22Rv1 (cell line): ENCODE measurements around the gene WDR17.
A peak's percentile ranks its signal among the peaks of the same experiment; 100 is the strongest.

Experiments
- H3K27ac ChIP-seq: fragments of 450-650 bp; 2 replicates; pipeline ENCODE4 v1.5.1; 2017
- ZFX ChIP-seq: fragments of 450-650 bp; IDR thresholded peaks from 2 replicates; pipeline ENCODE4 v1.6.1; 2017; ENCODE audit warnings: antibody characterized with exemption, borderline replicate concordance
- TF ChIP-seq, protein P1 (sequence below): fragments of 450-650 bp; IDR thresholded peaks from 2 replicates; pipeline ENCODE4 v1.5.1; 2017; ENCODE audit warnings: mild to moderate bottlenecking

Gene WDR17

GRCh38 chr4:176191974-176192373 lies 126.3 kb downstream of the WDR17 start:
- no peak overlapping the region for H3K27ac ChIP-seq
- TF ChIP-seq, protein P1, sequence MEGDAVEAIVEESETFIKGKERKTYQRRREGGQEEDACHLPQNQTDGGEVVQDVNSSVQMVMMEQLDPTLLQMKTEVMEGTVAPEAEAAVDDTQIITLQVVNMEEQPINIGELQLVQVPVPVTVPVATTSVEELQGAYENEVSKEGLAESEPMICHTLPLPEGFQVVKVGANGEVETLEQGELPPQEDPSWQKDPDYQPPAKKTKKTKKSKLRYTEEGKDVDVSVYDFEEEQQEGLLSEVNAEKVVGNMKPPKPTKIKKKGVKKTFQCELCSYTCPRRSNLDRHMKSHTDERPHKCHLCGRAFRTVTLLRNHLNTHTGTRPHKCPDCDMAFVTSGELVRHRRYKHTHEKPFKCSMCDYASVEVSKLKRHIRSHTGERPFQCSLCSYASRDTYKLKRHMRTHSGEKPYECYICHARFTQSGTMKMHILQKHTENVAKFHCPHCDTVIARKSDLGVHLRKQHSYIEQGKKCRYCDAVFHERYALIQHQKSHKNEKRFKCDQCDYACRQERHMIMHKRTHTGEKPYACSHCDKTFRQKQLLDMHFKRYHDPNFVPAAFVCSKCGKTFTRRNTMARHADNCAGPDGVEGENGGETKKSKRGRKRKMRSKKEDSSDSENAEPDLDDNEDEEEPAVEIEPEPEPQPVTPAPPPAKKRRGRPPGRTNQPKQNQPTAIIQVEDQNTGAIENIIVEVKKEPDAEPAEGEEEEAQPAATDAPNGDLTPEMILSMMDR, result peak; percentile 21; the same call in 1 of the 2 replicates
- no peak for TF ChIP-seq ZFX

GRCh38 chr4:176193126-176193525 lies 127.5 kb downstream of the WDR17 start:
- H3K27ac ChIP-seq, result no peak overlapping the region
- TF ChIP-seq, protein P1, result no peak
- no peak for TF ChIP-seq ZFX

DNA sequence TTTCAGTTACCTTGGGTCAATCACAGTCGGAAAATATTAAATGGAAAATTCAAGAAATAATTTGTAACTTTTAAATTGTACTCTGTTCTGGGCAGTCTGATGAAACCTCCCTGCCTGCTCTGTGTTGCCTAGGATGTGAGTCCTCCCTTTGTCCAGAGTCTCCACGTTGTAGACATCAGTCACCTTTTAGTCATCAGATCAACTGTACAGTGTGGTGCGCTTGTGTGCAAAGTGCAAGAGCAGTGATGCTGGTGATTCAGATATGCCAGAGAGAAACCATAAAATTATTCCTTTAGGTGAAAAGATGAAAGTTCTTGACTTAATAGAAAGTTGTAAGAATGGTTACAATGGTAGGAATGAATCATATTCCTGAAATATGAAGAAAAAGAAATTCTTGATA lies 128.3 kb downstream of the WDR17 start:
- no peak overlapping the region for H3K27ac ChIP-seq
- TF ChIP-seq, protein P1, result no peak
- no peak for TF ChIP-seq ZFX

GRCh38 chr4:176195184-176195978 lies 129.7 kb downstream of the WDR17 start, which contains the start of gene SPATA4:
Gene SPATA4, minus strand, starts transcription at chr4:176195585. Its CDS starts 23 bp downstream, at chr4:176195562.
- no peak for TF ChIP-seq ZFX
- TF ChIP-seq, protein P1, result no peak
- H3K27ac ChIP-seq, result peak within 1 kb of the TSS; percentile 43

GRCh38 chr4:176198316-176198903 lies 132.8 kb downstream of the WDR17 start:
- H3K27ac ChIP-seq, result no peak overlapping the region
- TF ChIP-seq ZFX, result no peak
- TF ChIP-seq, protein P1, result no peak

GRCh38 chr4:176205299-176205698 lies 139.7 kb downstream of the WDR17 start:
- H3K27ac ChIP-seq, result no peak overlapping the region
- no peak for TF ChIP-seq ZFX
- TF ChIP-seq, protein P1, result no peak

DNA sequence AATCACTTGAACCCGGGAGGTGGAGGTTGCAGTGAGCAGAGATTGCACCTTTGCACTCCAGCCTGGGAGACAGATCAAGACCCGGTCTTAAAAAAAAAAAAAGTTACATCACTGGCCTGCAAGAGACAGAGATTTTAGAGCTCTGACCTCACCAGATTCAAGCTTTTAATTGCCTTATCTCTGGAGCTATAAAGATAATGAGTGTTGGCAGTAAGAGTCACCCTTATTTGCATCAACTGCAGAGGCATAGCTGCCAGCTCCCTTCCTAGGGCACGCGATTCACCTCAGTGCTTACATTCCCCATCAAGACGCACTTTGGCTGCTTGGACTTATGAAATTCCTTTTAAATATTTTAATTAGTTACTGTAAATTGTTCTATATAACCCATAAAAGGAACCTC lies 142.2 kb downstream of the WDR17 start:
- no peak overlapping the region for H3K27ac ChIP-seq
- TF ChIP-seq ZFX, result no peak
- TF ChIP-seq, protein P1, result no peak
